HepG2 (cell line): ENCODE results near the gene COPS7B. TPM values are rescaled to one million over a fixed set of nuclear protein-coding genes. Genes with fewer than 3 reads are reported as not detected.

Experiments used
- HOXA5 ChIP-seq: sonication (generic); formaldehyde crosslinking; IDR thresholded peaks from 2 replicates; pipeline ENCODE4 v1.4.0; 2020; ENCODE audit warnings: missing genetic modification reagents
- KDM2A ChIP-seq: sonication (generic); formaldehyde crosslinking; IDR thresholded peaks from 2 replicates; pipeline ENCODE4 v1.4.0; 2020; ENCODE audit warnings: low read depth, missing genetic modification reagents, borderline replicate concordance
- MTA1 ChIP-seq: sonication (generic); formaldehyde crosslinking; IDR thresholded peaks from 2 replicates; pipeline ENCODE4 v1.4.0; 2020; ENCODE audit warnings: missing genetic modification reagents, mild to moderate bottlenecking, borderline replicate concordance
- MTF2 ChIP-seq: sonication (generic); formaldehyde crosslinking; IDR thresholded peaks from 2 replicates; pipeline ENCODE4 v1.5.0; 2020; ENCODE audit warnings: missing genetic modification reagents, borderline replicate concordance
- RCOR2 ChIP-seq: IDR thresholded peaks from 2 replicates; pipeline ENCODE4 v1.6.1; 2016; ENCODE audit warnings: missing biosample characterization, missing genetic modification reagents
- RORA ChIP-seq: sonication (generic); formaldehyde crosslinking; IDR thresholded peaks from 2 replicates; pipeline ENCODE4 v1.5.0; 2020; ENCODE audit warnings: mild to moderate bottlenecking, missing genetic modification reagents, moderate library complexity
- SOX6 ChIP-seq, 2 experiments: fragments of 450-650 bp in 1 of 2; sonication (generic) in 1 of 2; formaldehyde crosslinking in 1 of 2; IDR thresholded peaks; 2 replicates each; pipeline versions ENCODE4 v1.4.0 to v1.6.1; 2017 to 2020; ENCODE audit warnings: antibody characterized with exemption in 1 of 2, mild to moderate bottlenecking in 1 of 2, missing genetic modification reagents in 1 of 2
- ZFAT ChIP-seq: sonication (generic); formaldehyde crosslinking; conservative IDR thresholded peaks from 2 replicates; pipeline ENCODE4 v1.8.1; 2023; ENCODE audit warnings: missing genetic modification reagents, inconsistent platforms
- ZNF280B ChIP-seq: sonication (generic); formaldehyde crosslinking; IDR thresholded peaks from 2 replicates; pipeline ENCODE4 v1.5.0; 2020; ENCODE audit warnings: missing genetic modification reagents, mild to moderate bottlenecking, borderline replicate concordance
- ZNF282 ChIP-seq: fragments of 450-650 bp; IDR thresholded peaks from 2 replicates; pipeline ENCODE4 v1.6.1; 2018; ENCODE audit not compliant: partially characterized antibody
- ZNF318 ChIP-seq: sonication (generic); formaldehyde crosslinking; IDR thresholded peaks from 2 replicates; pipeline ENCODE4 v1.4.0; 2020; ENCODE audit warnings: mild to moderate bottlenecking, missing genetic modification reagents
- polyA plus RNA-seq, 8 experiments: library from polyadenylated mRNA; depleted of rRNA in 3 of 8; stranded (reverse) in 7 of 8; unstranded in 1 of 8; fragments of >200 nt; fragmentation: Illumina TruSeq in 4 of 8; extraction: Trizol in 4 of 8; gene quantifications; 2 replicates each; pipeline versions ENCODE4 v1.2.1 to v1.2.3, GENCODE V29; 2011 to 2016; ENCODE audit warnings: low read depth in 4 of 8, missing spikeins in 1 of 8, mixed read lengths in 1 of 8; ENCODE audit not compliant: insufficient read depth in 1 of 8
- total RNA-seq, 5 experiments: library from RNA; depleted of rRNA; stranded (reverse); fragments of >200 nt; fragmentation: Illumina TruSeq; extraction: Trizol; gene quantifications; 2 replicates each; pipeline ENCODE4 v1.2.3, GENCODE V29; 2016; ENCODE audit warnings: low read depth in 1 of 5
- TF ChIP-seq, protein P1 (sequence below): sonication (generic); formaldehyde crosslinking; IDR thresholded peaks from 2 replicates; pipeline ENCODE4 v1.5.1; 2020; ENCODE audit warnings: missing genetic modification reagents, mild to moderate bottlenecking, borderline replicate concordance
- TF ChIP-seq, protein P2 (sequence below): IDR thresholded peaks from 2 replicates; pipeline ENCODE4 v1.6.1; 2012; ENCODE audit warnings: low read length, improper control_type of control experiment

Gene COPS7B
- total and polyA plus RNA-seq, 2 of the 13 experiments (the other 11 are each of a cell fraction or from before 2014, with no cell fraction given) = 30.6 to 62.7 TPM

GRCh38 chr2:231786177-231786916 lies at the start of gene COPS7B (continued):
- TF ChIP-seq KDM2A (CRISPR knock-in tag) (peak; percentile 99), MTF2 (CRISPR knock-in tag) (peak; percentile 87), MTA1 (peak; percentile 98), SOX6 (IDR thresholded peaks at IDR 0.05) (no peak), SOX6 (CRISPR knock-in tag; IDR thresholded peaks at IDR 0.05) (peak; percentile 75), ZNF318 (CRISPR knock-in tag) (no peak), ZNF282 (no peak), ZFAT (CRISPR knock-in tag) (0 out of 2 replicates have a peak, but pooled peaks have one; percentile 50), ZNF280B (CRISPR knock-in tag) (peak; percentile 99), RCOR2 (CRISPR knock-in tag) (no peak; the same call in 1 of the 2 replicates), RORA (no peak), HOXA5 (CRISPR knock-in tag) (peak; percentile 98)
- TF ChIP-seq, protein P1, sequence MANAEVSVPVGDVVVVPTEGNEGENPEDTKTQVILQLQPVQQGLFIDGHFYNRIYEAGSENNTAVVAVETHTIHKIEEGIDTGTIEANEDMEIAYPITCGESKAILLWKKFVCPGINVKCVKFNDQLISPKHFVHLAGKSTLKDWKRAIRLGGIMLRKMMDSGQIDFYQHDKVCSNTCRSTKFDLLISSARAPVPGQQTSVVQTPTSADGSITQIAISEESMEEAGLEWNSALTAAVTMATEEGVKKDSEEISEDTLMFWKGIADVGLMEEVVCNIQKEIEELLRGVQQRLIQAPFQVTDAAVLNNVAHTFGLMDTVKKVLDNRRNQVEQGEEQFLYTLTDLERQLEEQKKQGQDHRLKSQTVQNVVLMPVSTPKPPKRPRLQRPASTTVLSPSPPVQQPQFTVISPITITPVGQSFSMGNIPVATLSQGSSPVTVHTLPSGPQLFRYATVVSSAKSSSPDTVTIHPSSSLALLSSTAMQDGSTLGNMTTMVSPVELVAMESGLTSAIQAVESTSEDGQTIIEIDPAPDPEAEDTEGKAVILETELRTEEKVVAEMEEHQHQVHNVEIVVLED = peak; percentile 87
- TF ChIP-seq, protein P2, sequence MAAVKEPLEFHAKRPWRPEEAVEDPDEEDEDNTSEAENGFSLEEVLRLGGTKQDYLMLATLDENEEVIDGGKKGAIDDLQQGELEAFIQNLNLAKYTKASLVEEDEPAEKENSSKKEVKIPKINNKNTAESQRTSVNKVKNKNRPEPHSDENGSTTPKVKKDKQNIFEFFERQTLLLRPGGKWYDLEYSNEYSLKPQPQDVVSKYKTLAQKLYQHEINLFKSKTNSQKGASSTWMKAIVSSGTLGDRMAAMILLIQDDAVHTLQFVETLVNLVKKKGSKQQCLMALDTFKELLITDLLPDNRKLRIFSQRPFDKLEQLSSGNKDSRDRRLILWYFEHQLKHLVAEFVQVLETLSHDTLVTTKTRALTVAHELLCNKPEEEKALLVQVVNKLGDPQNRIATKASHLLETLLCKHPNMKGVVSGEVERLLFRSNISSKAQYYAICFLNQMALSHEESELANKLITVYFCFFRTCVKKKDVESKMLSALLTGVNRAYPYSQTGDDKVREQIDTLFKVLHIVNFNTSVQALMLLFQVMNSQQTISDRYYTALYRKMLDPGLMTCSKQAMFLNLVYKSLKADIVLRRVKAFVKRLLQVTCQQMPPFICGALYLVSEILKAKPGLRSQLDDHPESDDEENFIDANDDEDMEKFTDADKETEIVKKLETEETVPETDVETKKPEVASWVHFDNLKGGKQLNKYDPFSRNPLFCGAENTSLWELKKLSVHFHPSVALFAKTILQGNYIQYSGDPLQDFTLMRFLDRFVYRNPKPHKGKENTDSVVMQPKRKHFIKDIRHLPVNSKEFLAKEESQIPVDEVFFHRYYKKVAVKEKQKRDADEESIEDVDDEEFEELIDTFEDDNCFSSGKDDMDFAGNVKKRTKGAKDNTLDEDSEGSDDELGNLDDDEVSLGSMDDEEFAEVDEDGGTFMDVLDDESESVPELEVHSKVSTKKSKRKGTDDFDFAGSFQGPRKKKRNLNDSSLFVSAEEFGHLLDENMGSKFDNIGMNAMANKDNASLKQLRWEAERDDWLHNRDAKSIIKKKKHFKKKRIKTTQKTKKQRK = no peak
